Ovary (tissue), 9 donors: Measurements from ENCODE around the gene CIZ1. TPM values are rescaled to one million over a fixed set of nuclear protein-coding genes. Genes with fewer than 3 reads are reported as not detected.

Experiments used
- DNase-seq, 5 donors: peaks; one replicate each; pipeline ENCODE4 v3.0.0-alpha.2; 2019 to 2020
- H3K27ac ChIP-seq, 2 donors: fragments of 200-600 bp; one replicate each; pipeline versions ENCODE4 v1.5.1 to v1.8.0; 2019 to 2022
- H3K27me3 ChIP-seq: fragments of 200-600 bp; one replicate; pipeline ENCODE4 v1.8.0; 2022
- H3K36me3 ChIP-seq: fragments of 200-600 bp; sonication (generic); one replicate; pipeline ENCODE4 v1.5.1; 2019
- H3K4me1 ChIP-seq: one replicate; pipeline ENCODE4 v1.8.1; 2013; ENCODE audit warnings: mild to moderate bottlenecking, moderate library complexity; ENCODE audit not compliant: insufficient read depth
- H3K4me3 ChIP-seq: fragments of 200-600 bp; sonication (generic); one replicate; pipeline ENCODE4 v1.5.1; 2017
- H3K9me3 ChIP-seq, 2 donors: fragments of 200-600 bp in 1 of 2; sonication (generic) in 1 of 2; one replicate each; pipeline versions ENCODE4 v1.5.1 to v1.8.1; 2013 to 2019; ENCODE audit warnings: mild to moderate bottlenecking in 1 of 2, moderate library complexity in 1 of 2
- EP300 ChIP-seq: sonication (generic); formaldehyde crosslinking; IDR thresholded peaks from one replicate; pipeline ENCODE4 v1.6.1; 2017; ENCODE audit warnings: antibody characterized with exemption
- POLR2A ChIP-seq: fragments of 450-650 bp; IDR thresholded peaks from one replicate; pipeline ENCODE4 v1.6.1; 2017; ENCODE audit warnings: antibody characterized with exemption, mild to moderate bottlenecking, moderate library complexity
- WGBS, 3 donors: extraction: QIAGEN DNeasy Blood & Tissue Kit in 1 of 3; methylation state at CpG; one replicate each; pipeline versions ENCODE4 v1.1.5 to v1.1.7; 2013 to 2017; 5-methylcytosine and 5-hydroxymethylcytosine counted together
- intact Hi-C, 4 donors: fragments of 100-400 bp; cut with DNase I; formaldehyde crosslinking; loops; one replicate each; pipeline versions ENCODE4 v1.11.0 to v1.15.1; 2022 to 2023
- polyA plus RNA-seq, 2 donors: library from polyadenylated mRNA; stranded (reverse); fragments of 200-250 nt in 1 of 2; fragments of 350-450 nt in 1 of 2; fragmentation: Illumina TruSeq in 1 of 2; extraction: RNeasy Lipid Tissue Mini Kit (QIAGEN cat#74804) in 1 of 2; gene quantifications; one replicate each; pipeline ENCODE4 v1.2.3, GENCODE V29; 2013 to 2014
- total RNA-seq, 7 donors: library from RNA; depleted of rRNA in 2 of 7; stranded (reverse); fragments of >200 nt in 2 of 7; fragmentation: NEBNext Ultra II Directional in 3 of 7; extraction: Animal tissue kit (Norgen Biotek cat#: 25700) in 3 of 7; gene quantifications; one replicate each; pipeline versions ENCODE4 v1.1.0 to v1.2.4, GENCODE V29; 2016 to 2023
- TF ChIP-seq, protein P1 (sequence below), 3 donors: fragments of 450-650 bp in 2 of 3; fragments of 200-600 bp in 1 of 3; IDR thresholded peaks; one replicate each; pipeline versions ENCODE4 v1.5.1 to v1.8.0; 2016 to 2022; ENCODE audit warnings: antibody characterized with exemption in 3 of 3, mild to moderate bottlenecking in 1 of 3
- donor health status: DM: no; HTN: no; CAD: no; lungs with moderate emphysema.
- donor health status: DM: no; HTN: no; CAD: no.
- donor health status: Bipolar disorder and iron deficiency.
- donor health status: DM: yes; HTN: yes; CAD: no.
- donor health status: DM: no; HTN: no; CAD: no.
- donor health status: DM: yes; HTN: yes; CAD: no.

The CIZ1 gene
- total and polyA plus RNA-seq, 9 donors, result 53.1 to 185 (median 138) TPM

DNA sequence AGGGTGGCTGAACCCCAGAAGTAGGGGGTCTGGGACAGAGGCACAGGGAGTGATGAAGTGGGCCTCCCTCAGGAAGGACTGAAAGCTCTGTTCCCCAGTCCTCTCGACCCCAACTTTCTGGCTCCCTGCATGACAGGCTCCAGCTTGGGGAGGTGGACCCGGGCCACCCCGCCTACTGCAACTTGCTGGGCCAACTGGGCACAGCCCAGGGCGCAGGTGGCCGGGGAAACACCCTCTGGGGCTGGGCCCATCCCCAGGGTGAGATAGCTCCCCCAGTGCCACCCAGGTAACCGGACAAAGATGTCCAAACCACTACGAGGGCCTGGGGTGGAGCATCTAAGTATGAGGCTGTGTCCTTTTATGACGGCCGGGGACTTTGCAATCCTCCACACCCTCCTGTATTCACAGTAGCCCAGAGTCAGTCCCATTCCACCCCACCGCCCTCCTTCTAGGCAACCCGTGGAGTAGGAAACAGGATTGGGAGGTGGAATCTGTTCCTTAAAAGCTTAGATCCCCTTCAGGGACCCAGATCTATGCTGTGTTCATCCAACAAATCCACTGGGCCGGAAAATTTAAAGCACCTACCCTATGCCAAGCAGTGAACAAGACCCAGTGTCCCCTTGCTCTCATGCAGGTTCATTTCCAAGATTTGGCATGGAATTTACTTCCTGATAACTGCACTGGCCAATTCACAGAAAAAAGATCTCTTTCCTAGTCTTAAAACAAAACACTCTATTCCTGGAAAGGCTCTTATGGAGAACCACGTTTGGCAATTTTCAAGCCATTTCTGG, 31.7 kb upstream of the CIZ1 start:
- Histone ChIP-seq H3K27ac (no peak overlapping the region), H3K4me1 (peaks cover 3% of the 10 kb centered on the region), H3K9me3 (no peaks in the 10 kb centered on the region), H3K4me3 (no peak overlapping the region), H3K36me3 (no peaks in the 10 kb centered on the region), H3K27me3 (no peaks in the 10 kb centered on the region)
- TF ChIP-seq, protein P1, sequence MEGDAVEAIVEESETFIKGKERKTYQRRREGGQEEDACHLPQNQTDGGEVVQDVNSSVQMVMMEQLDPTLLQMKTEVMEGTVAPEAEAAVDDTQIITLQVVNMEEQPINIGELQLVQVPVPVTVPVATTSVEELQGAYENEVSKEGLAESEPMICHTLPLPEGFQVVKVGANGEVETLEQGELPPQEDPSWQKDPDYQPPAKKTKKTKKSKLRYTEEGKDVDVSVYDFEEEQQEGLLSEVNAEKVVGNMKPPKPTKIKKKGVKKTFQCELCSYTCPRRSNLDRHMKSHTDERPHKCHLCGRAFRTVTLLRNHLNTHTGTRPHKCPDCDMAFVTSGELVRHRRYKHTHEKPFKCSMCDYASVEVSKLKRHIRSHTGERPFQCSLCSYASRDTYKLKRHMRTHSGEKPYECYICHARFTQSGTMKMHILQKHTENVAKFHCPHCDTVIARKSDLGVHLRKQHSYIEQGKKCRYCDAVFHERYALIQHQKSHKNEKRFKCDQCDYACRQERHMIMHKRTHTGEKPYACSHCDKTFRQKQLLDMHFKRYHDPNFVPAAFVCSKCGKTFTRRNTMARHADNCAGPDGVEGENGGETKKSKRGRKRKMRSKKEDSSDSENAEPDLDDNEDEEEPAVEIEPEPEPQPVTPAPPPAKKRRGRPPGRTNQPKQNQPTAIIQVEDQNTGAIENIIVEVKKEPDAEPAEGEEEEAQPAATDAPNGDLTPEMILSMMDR (IDR thresholded peaks at IDR 0.05), result no peak
- intact Hi-C loops, result no loop called here
- 86 to 89% (median 86%) methylated on average over 13 of the region's 13 CpGs for WGBS, 3 donors
- no peak for DNase-seq

DNA sequence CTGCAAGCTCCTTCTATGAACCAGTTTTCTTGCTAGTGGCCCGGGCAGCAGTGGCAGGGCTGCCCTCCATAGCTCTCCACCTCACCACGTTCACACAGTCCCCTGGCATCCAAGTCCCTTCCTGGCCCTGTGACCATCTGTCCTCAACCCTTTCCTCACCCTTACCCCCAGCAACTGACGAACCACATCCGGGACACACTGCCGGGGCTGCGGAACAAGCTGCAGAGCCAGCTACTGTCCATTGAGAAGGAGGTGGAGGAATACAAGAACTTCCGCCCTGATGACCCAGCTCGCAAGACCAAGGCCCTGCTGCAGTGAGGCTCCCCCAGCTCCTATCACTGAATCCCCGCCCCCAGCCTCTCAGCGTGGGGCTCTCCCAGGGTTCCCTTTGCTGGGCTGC, 30.7 kb upstream of the CIZ1 start:
- Histone ChIP-seq H3K27ac (no peak overlapping the region), H3K9me3 (no peaks in the 10 kb centered on the region), H3K4me3 (no peak overlapping the region), H3K4me1 (peaks cover 3% of the 10 kb centered on the region), H3K36me3 (no peaks in the 10 kb centered on the region), H3K27me3 (no peaks in the 10 kb centered on the region)
- no peak for TF ChIP-seq EP300
- TF ChIP-seq POLR2A, result no peak
- TF ChIP-seq, protein P1 (IDR thresholded peaks at IDR 0.05), result no peak
- intact Hi-C loops, result no loop called here
- 78 to 82% (median 80%) methylated on average over 10 of the region's 10 CpGs for WGBS, 3 donors
- no peak for DNase-seq

DNA sequence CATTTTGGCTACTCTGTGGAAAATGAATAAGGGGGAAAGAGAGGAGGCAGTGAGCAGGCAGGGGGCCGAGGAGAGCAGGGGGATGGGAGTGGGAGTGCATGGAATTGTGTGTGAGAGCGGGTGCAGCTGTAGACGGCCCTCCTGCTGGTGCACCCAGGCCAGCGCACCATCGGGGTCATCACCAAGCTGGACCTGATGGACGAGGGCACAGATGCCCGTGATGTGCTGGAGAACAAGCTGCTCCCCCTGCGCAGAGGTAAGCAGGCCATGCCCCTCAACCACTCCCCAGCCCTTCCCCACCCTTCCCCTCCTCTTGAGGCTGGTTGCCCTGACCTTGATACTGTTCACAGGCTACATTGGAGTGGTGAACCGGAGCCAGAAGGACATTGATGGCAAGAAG, 28.5 kb upstream of the CIZ1 start:
- TF ChIP-seq, protein P1 (IDR thresholded peaks at IDR 0.05), result no peak
- TF ChIP-seq EP300 (no peak), POLR2A (no peak)
- H3K9me3 ChIP-seq, result no peaks in the 10 kb centered on the region
- no peak overlapping the region for H3K27ac ChIP-seq
- no peak overlapping the region for H3K4me3 ChIP-seq
- H3K4me1 ChIP-seq, result peaks cover 3% of the 10 kb centered on the region
- no peak for DNase-seq
- H3K27me3 ChIP-seq, result no peaks in the 10 kb centered on the region
- WGBS, 3 donors, result 70 to 83% (median 72%) methylated on average over 9 of the region's 9 CpGs
- intact Hi-C loops, result no loop called here
- H3K36me3 ChIP-seq, result no peaks in the 10 kb centered on the region

DNA sequence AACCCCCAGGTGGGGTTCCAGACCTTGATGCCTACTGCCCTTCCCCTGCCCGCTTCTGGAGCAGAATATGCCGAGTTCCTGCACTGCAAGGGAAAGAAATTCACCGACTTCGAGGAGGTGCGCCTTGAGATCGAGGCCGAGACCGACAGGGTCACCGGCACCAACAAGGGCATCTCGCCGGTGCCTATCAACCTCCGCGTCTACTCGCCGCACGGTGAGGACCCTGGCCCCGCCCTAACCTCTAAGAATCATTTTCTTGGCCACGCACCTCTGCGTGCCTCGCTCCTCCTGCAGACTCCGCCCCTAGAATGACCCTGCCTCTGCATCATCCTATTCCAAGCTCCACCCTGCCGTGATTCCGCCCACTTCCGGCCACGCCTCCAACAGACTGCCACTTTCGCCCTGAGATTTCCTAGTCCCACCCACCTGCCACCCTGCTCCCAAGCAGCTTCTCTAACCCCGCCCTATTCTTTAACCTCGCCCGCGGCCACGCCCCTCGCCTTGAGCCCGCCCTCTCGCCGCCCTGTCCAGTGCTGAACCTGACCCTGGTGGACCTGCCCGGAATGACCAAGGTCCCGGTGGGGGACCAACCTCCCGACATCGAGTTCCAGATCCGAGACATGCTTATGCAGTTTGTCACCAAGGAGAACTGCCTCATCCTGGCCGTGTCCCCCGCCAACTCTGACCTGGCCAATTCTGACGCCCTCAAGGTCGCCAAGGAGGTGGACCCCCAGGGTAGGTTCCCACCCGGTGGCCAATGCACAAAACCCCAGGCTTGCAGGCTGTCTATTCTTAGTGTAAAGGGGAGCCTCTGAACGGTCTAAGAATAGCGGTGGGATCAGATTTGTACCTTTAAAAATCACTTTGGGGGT, 27.4 kb upstream of the CIZ1 start:
- intact Hi-C loops, result no loop called here

DNA sequence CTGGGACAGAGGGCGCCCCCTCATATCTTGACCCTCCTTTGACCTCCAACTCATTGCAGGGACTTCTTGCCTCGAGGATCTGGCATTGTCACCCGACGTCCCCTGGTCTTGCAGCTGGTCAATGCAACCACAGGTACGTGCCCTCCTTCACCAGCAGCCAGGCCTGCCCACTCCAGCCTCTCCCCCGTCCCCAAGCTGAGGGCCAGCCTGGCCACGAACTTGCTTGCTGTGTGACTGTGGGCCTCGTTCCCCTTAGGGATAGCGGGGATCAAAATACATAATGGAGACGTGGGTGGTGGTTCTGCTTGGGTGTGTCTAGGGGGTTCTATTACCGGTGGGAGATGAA, 26.8 kb upstream of the CIZ1 start:
- 60 to 71% (median 68%) methylated on average over 11 of the region's 11 CpGs for WGBS, 3 donors
- no peaks in the 10 kb centered on the region for H3K27me3 ChIP-seq
- no peak overlapping the region for H3K27ac ChIP-seq
- peaks cover 3% of the 10 kb centered on the region for H3K4me1 ChIP-seq
- DNase-seq, result no peak
- no peaks in the 10 kb centered on the region for H3K9me3 ChIP-seq
- H3K36me3 ChIP-seq, result no peaks in the 10 kb centered on the region
- TF ChIP-seq, protein P1 (IDR thresholded peaks at IDR 0.05), result no peak
- TF ChIP-seq EP300 (no peak), POLR2A (no peak)
- intact Hi-C loops, result no loop called here
- peak overlapping the region; percentile 35 for H3K4me3 ChIP-seq

More for the DNA sequence above, 27.4 kb upstream of the CIZ1 start:
- TF ChIP-seq POLR2A (no peak), EP300 (no peak)
- Histone ChIP-seq H3K4me3 (peak overlapping the region; percentile 35), H3K27ac (no peak overlapping the region), H3K36me3 (no peaks in the 10 kb centered on the region), H3K4me1 (peaks cover 3% of the 10 kb centered on the region), H3K9me3 (no peaks in the 10 kb centered on the region), H3K27me3 (no peaks in the 10 kb centered on the region)
- WGBS, 3 donors, result 16 to 28% (median 22%) methylated on average over 47 of the region's 47 CpGs
- peak; percentile 89 to 95 (median 93) for DNase-seq
